Upper lobe of left lung (tissue), 6 donors: ENCODE measurements around the gene SORBS1. TPM values are rescaled to one million over a fixed set of nuclear protein-coding genes. Genes with fewer than 3 reads are reported as not detected.
A peak's percentile ranks its signal among the peaks of the same experiment; 100 is the strongest.

Source experiments
- ATAC-seq, 2 donors: fragments of 200-7000 bp; cut with Tn5 transposase; one replicate each; pipeline ENCODE4 v1.9.1; 2022; ENCODE audit warnings: mild to moderate bottlenecking in 2 of 2, moderate library complexity in 2 of 2; ENCODE audit not compliant: low FRiP score in 2 of 2
- DNase-seq, 2 donors: peaks; one replicate each; pipeline ENCODE4 v3.0.0-alpha.2; 2019 to 2020
- H3K27ac ChIP-seq, 4 donors: fragments of 200-600 bp; sonication (generic); one replicate each; pipeline ENCODE4 v1.5.1; 2016 to 2019
- H3K27me3 ChIP-seq, 4 donors: fragments of 200-600 bp; sonication (generic); one replicate each; pipeline ENCODE4 v1.5.1; 2017 to 2019
- H3K36me3 ChIP-seq, 4 donors: fragments of 200-600 bp; sonication (generic); one replicate each; pipeline ENCODE4 v1.5.1; 2016 to 2019
- H3K4me1 ChIP-seq, 4 donors: fragments of 200-600 bp; sonication (generic); one replicate each; pipeline ENCODE4 v1.5.1; 2018 to 2019
- H3K4me3 ChIP-seq, 4 donors: fragments of 200-600 bp; sonication (generic); one replicate each; pipeline ENCODE4 v1.5.1; 2017 to 2019; ENCODE audit warnings: mild to moderate bottlenecking in 2 of 4, moderate library complexity in 1 of 4
- H3K9me3 ChIP-seq, 4 donors: fragments of 200-600 bp; sonication (generic); one replicate each; pipeline ENCODE4 v1.5.1; 2018 to 2019
- CTCF ChIP-seq, 6 experiments: fragments of 450-650 bp in 4 of 6; fragments of 200-600 bp in 2 of 6; sonication (generic) in 2 of 6; IDR thresholded peaks; one replicate each; pipeline ENCODE4 v1.5.1; 2016 to 2019; ENCODE audit warnings: antibody characterized with exemption in 6 of 6
- EP300 ChIP-seq, 4 donors: sonication (generic); formaldehyde crosslinking; IDR thresholded peaks; one replicate each; pipeline ENCODE4 v1.5.1; 2017; ENCODE audit warnings: antibody characterized with exemption in 4 of 4, control low read depth in 2 of 4
- POLR2A ChIP-seq, 4 donors: fragments of 450-650 bp; IDR thresholded peaks; one replicate each; pipeline ENCODE4 v1.5.1; 2016 to 2017; ENCODE audit warnings: antibody characterized with exemption in 4 of 4, mild to moderate bottlenecking in 2 of 4
- POLR2AphosphoS5 ChIP-seq, 2 donors: sonication (generic); formaldehyde crosslinking; IDR thresholded peaks; one replicate each; pipeline ENCODE4 v1.5.1; 2017; ENCODE audit warnings: antibody characterized with exemption in 2 of 2
- WGBS, 2 donors: methylation state at CpG; one replicate each; pipeline ENCODE4 v1.1.5; 2017 to 2018; 5-methylcytosine and 5-hydroxymethylcytosine counted together
- total RNA-seq, 6 donors: library from RNA; depleted of rRNA in 4 of 6; stranded (reverse); fragments of >200 nt in 4 of 6; gene quantifications; one replicate each; pipeline versions ENCODE4 v1.1.0 to v1.2.1, GENCODE V29; 2016 to 2021
- donor health status: DM: no; HTN: no; CAD: no; lungs with moderate emphysema.
- donor health status: DM: no; HTN: yes; CAD: no; lungs with severe emphysema.

The SORBS1 gene
- total RNA-seq, 6 donors from 2014 or later = 45.8 to 116 (median 71.7) TPM

GRCh38 chr10:95480901-95481491 lies 80.2 kb downstream of the SORBS1 start:
- 69% methylated on average over 4 of the region's 4 CpGs for WGBS, 2 donors
- Histone ChIP-seq H3K4me1 (peaks cover 23 to 53% (median 44%) of the 10 kb centered on the region in 4 donors), H3K4me3 (no peak overlapping the region), H3K27ac (peak overlapping the region; percentile 70 to 86 (median 82)), H3K36me3 (peaks cover 0 to under 1% (median 0%) of the 10 kb centered on the region in 4 donors), H3K9me3 (no peaks in the 10 kb centered on the region), H3K27me3 (no peaks in the 10 kb centered on the region)
- ATAC-seq (no peak), DNase-seq (no peak)
- TF ChIP-seq CTCF (IDR thresholded peaks at IDR 0.05) (no peak), POLR2A (IDR thresholded peaks at IDR 0.05) (no peak), POLR2AphosphoS5 (IDR thresholded peaks at IDR 0.05) (no peak), EP300 (IDR thresholded peaks at IDR 0.05) (no peak)

- DNase-seq (peak in 1 of 2 donors; percentile 37), ATAC-seq (peak; percentile 51 to 74)
- peak overlapping the region; percentile 70 to 86 (median 82) for H3K27ac ChIP-seq
- TF ChIP-seq POLR2AphosphoS5 (IDR thresholded peaks at IDR 0.05) = peak; percentile 88 to 89
- TF ChIP-seq POLR2A (IDR thresholded peaks at IDR 0.05) = peak in 1 of 4 donors; percentile 17
- TF ChIP-seq CTCF (IDR thresholded peaks at IDR 0.05) = peak in 3 of 6 experiments; percentile 6 to 44 (median 20)
- peak; percentile 94 to 100 (median 96) for TF ChIP-seq EP300 (IDR thresholded peaks at IDR 0.05)
- H3K27me3 ChIP-seq = no peaks in the 10 kb centered on the region
- H3K4me1 ChIP-seq = peaks cover 30 to 57% (median 51%) of the 10 kb centered on the region in 4 donors
- H3K9me3 ChIP-seq = no peaks in the 10 kb centered on the region
- H3K4me3 ChIP-seq = no peak overlapping the region
- WGBS, 2 donors = 46 to 54% methylated on average over 11 of the region's 11 CpGs
- H3K36me3 ChIP-seq = no peaks in the 10 kb centered on the region
These were observed 80.9 kb downstream of the SORBS1 start for GRCh38 chr10:95480102-95480900.

- Histone ChIP-seq H3K4me3 (no peak overlapping the region), H3K36me3 (no peaks in the 10 kb centered on the region), H3K27ac (peak overlapping the region; percentile 80 to 86 (median 83)), H3K27me3 (no peaks in the 10 kb centered on the region), H3K9me3 (no peaks in the 10 kb centered on the region), H3K4me1 (peaks cover 40 to 66% (median 62%) of the 10 kb centered on the region in 4 donors)
- DNase-seq (no peak), ATAC-seq (peak in 1 of 2 donors; percentile 48)
- TF ChIP-seq POLR2A (IDR thresholded peaks at IDR 0.05) (no peak), POLR2AphosphoS5 (IDR thresholded peaks at IDR 0.05) (peak; percentile 60 to 79), CTCF (IDR thresholded peaks at IDR 0.05) (no peak), EP300 (IDR thresholded peaks at IDR 0.05) (peak; percentile 57 to 98 (median 78))
- 48 to 56% methylated on average over 3 of the region's 3 CpGs for WGBS, 2 donors
These were observed 82.2 kb downstream of the SORBS1 start for GRCh38 chr10:95478935-95479334.

GRCh38 chr10:95478185-95478584 lies 83.0 kb downstream of the SORBS1 start:
- peaks cover 47 to 73% (median 66%) of the 10 kb centered on the region in 4 donors for H3K4me1 ChIP-seq
- no peak for DNase-seq
- no peaks in the 10 kb centered on the region for H3K9me3 ChIP-seq
- H3K27me3 ChIP-seq = no peaks in the 10 kb centered on the region
- WGBS, 2 donors = 84 to 100% methylated on average over 1 of the region's 1 CpG
- H3K36me3 ChIP-seq = no peaks in the 10 kb centered on the region
- no peak for TF ChIP-seq POLR2A (IDR thresholded peaks at IDR 0.05)
- TF ChIP-seq CTCF (IDR thresholded peaks at IDR 0.05) = no peak
- no peak for TF ChIP-seq POLR2AphosphoS5 (IDR thresholded peaks at IDR 0.05)
- TF ChIP-seq EP300 (IDR thresholded peaks at IDR 0.05) = no peak
- no peak for ATAC-seq
- no peak overlapping the region for H3K4me3 ChIP-seq
- peak overlapping the region; percentile 80 to 86 (median 83) for H3K27ac ChIP-seq
